H1 (cell line): Measurements from ENCODE around the gene CYGB. TPM values are rescaled to one million over a fixed set of nuclear protein-coding genes. Genes with fewer than 3 reads are reported as not detected.

Experiments used
- CTCF ChIA-PET: fragments of 300-600 bp; sonication (Branson Sonifier 250); formaldehyde crosslinking; loops from one replicate; lab custom pipeline; 2021; ENCODE audit not compliant: partially characterized antibody; lab: Charles Lee
- POLR2A ChIA-PET: fragments of 300-600 bp; sonication (Branson Sonifier 250); formaldehyde crosslinking; loops from one replicate; lab custom pipeline; 2021; ENCODE audit warnings: inconsistent platforms; ENCODE audit not compliant: partially characterized antibody; lab: Charles Lee
- DNase-seq, 2 experiments: peaks; one replicate each; pipeline versions ENCODE4 v3.0.0 to v3.0.0-alpha.2; 2010 to 2022; ENCODE audit warnings: low spot score in 2 of 2, low read depth in 1 of 2, mixed read lengths in 1 of 2
- FAIRE-seq: peaks from 2 replicates; lab custom pipeline; 2011; peaks lifted over from hg19 to GRCh38; lab: Jason Lieb, UNC
- H2AFZ ChIP-seq: 2 replicates; pipeline ENCODE4 v1.8.1; 2012; ENCODE audit warnings: low read length, inconsistent platforms
- H2AK5ac ChIP-seq: 2 replicates; pipeline ENCODE4 v1.6.1; 2013; ENCODE audit warnings: low read depth, low read length
- H2BK120ac ChIP-seq: replicated peaks from 2 replicates; pipeline ENCODE3; 2013; ENCODE audit warnings: low read depth, low read length, inconsistent platforms
- H2BK12ac ChIP-seq: 2 replicates; pipeline ENCODE4 v1.6.1; 2013; ENCODE audit warnings: low read depth, low read length
- H2BK15ac ChIP-seq: 2 replicates; pipeline ENCODE4 v1.6.1; 2013; ENCODE audit warnings: low read length
- H2BK20ac ChIP-seq: 2 replicates; pipeline ENCODE4 v1.6.1; 2013; ENCODE audit warnings: low read length
- H2BK5ac ChIP-seq: 2 replicates; pipeline ENCODE4 v1.6.1; 2013; ENCODE audit warnings: low read depth, low read length
- H3K14ac ChIP-seq: 2 replicates; pipeline ENCODE4 v1.6.1; 2013; ENCODE audit warnings: inconsistent platforms; ENCODE audit not compliant: insufficient read length
- H3K18ac ChIP-seq: 2 replicates; pipeline ENCODE4 v1.6.1; 2013; ENCODE audit warnings: low read length; ENCODE audit errors: extremely low read depth
- H3K23ac ChIP-seq: 2 replicates; pipeline ENCODE4 v1.6.1; 2013; ENCODE audit warnings: inconsistent platforms; ENCODE audit not compliant: insufficient read length
- H3K23me2 ChIP-seq: 2 replicates; pipeline ENCODE4 v1.6.1; 2013; ENCODE audit warnings: low read depth, low read length
- H3K27ac ChIP-seq: 2 replicates; pipeline ENCODE4 v1.6.1; 2011; ENCODE audit warnings: low read depth, low read length, inconsistent platforms
- H3K27me3 ChIP-seq, 4 experiments: replicated peaks in 1 of 4; 1 replicate in 1 of 4; 2 replicates in 3 of 4; pipeline versions ENCODE4 v1.6.1 to v1.8.1; 2011 to 2013; ENCODE audit warnings: low read length in 3 of 4, mild to moderate bottlenecking in 3 of 4, inconsistent platforms in 2 of 4, mixed read lengths in 2 of 4, moderate library complexity in 1 of 4; ENCODE audit not compliant: control insufficient read depth in 3 of 4, insufficient read depth in 3 of 4; ENCODE audit errors: extremely low read depth in 1 of 4
- H3K36me3 ChIP-seq, 4 experiments: 2 replicates each; pipeline versions ENCODE4 v1.6.1 to v1.8.1; 2011 to 2013; ENCODE audit warnings: mild to moderate bottlenecking in 4 of 4, low read length in 3 of 4, moderate library complexity in 2 of 4, control low read depth in 1 of 4, inconsistent platforms in 1 of 4; ENCODE audit not compliant: insufficient read depth in 4 of 4, control insufficient read depth in 2 of 4
- H3K4ac ChIP-seq: replicated peaks from 2 replicates; pipeline ENCODE3; 2013; ENCODE audit warnings: low read length, low read depth, mixed read lengths, inconsistent platforms; ENCODE audit not compliant: insufficient read length
- H3K4me1 ChIP-seq, 4 experiments: replicated peaks in 1 of 4; 1 replicate in 1 of 4; 2 replicates in 3 of 4; pipeline versions ENCODE4 v1.6.1 to v1.8.1; 2011 to 2013; ENCODE audit warnings: low read length in 3 of 4, inconsistent platforms in 2 of 4, mixed read lengths in 1 of 4; ENCODE audit not compliant: insufficient read depth in 4 of 4, control insufficient read depth in 3 of 4
- H3K4me2 ChIP-seq, 2 experiments: 2 replicates each; pipeline versions ENCODE4 v1.6.1 to v1.8.1; 2011 to 2013; ENCODE audit warnings: low read depth in 2 of 2, low read length in 2 of 2, control low read depth in 1 of 2, inconsistent platforms in 1 of 2, mild to moderate bottlenecking in 1 of 2; ENCODE audit not compliant: insufficient read depth in 1 of 2
- H3K4me3 ChIP-seq, 4 experiments: fragments of 200-600, 300-600 bp in 1 of 4; sonication (generic), shearing (Covaris generic), sonication (Bioruptor Twin) in 1 of 4; 2 replicates each; pipeline versions ENCODE4 v1.5.1 to v1.8.1; 2011 to 2016; ENCODE audit warnings: low read length in 4 of 4, low read depth in 3 of 4, control low read depth in 2 of 4, inconsistent platforms in 2 of 4, mild to moderate bottlenecking in 2 of 4, mixed read lengths in 1 of 4, moderate library complexity in 1 of 4; ENCODE audit not compliant: insufficient read depth in 2 of 4; ENCODE audit errors: extremely low read depth in 1 of 4
- H3K56ac ChIP-seq: replicated peaks from 2 replicates; pipeline ENCODE3; 2013; ENCODE audit warnings: low read depth, mild to moderate bottlenecking, mixed read lengths, low read length, inconsistent platforms; ENCODE audit not compliant: insufficient read length
- H3K79me1 ChIP-seq: 2 replicates; pipeline ENCODE4 v1.6.1; 2013; ENCODE audit warnings: low read depth, low read length, control low read depth
- H3K79me2 ChIP-seq, 2 experiments: 2 replicates each; pipeline versions ENCODE4 v1.6.1 to v1.8.1; 2012 to 2013; ENCODE audit warnings: low read length in 2 of 2, mild to moderate bottlenecking in 2 of 2, inconsistent platforms in 1 of 2; ENCODE audit not compliant: insufficient read depth in 2 of 2, control insufficient read depth in 1 of 2
- H3K9ac ChIP-seq, 4 experiments: replicated peaks in 1 of 4; 1 replicate in 1 of 4; 2 replicates in 3 of 4; pipeline versions ENCODE4 v1.6.1 to v1.8.1; 2011 to 2013; ENCODE audit warnings: low read depth in 3 of 4, low read length in 3 of 4, control low read depth in 2 of 4, mild to moderate bottlenecking in 2 of 4, moderate library complexity in 2 of 4, inconsistent platforms in 1 of 4; ENCODE audit errors: extremely low read depth in 1 of 4
- H3K9me3 ChIP-seq, 2 experiments: 2 replicates each; pipeline versions ENCODE4 v1.6.1 to v1.8.1; 2012 to 2013; ENCODE audit warnings: mild to moderate bottlenecking in 2 of 2, moderate library complexity in 2 of 2, control low read depth in 1 of 2, inconsistent platforms in 1 of 2, low read depth in 1 of 2, low read length in 1 of 2, mixed read lengths in 1 of 2; ENCODE audit not compliant: insufficient read depth in 2 of 2
- H4K20me1 ChIP-seq, 2 experiments: replicated peaks in 1 of 2; 2 replicates each; pipeline versions ENCODE3 to v1.8.1; 2011 to 2013; ENCODE audit warnings: inconsistent platforms in 2 of 2, low read length in 2 of 2, mild to moderate bottlenecking in 1 of 2; ENCODE audit not compliant: insufficient read depth in 2 of 2, control insufficient read depth in 1 of 2
- H4K5ac ChIP-seq: 2 replicates; pipeline ENCODE4 v1.6.1; 2013; ENCODE audit warnings: low read length, low read depth, mixed read lengths, inconsistent platforms; ENCODE audit not compliant: insufficient read length
- H4K8ac ChIP-seq: 2 replicates; pipeline ENCODE4 v1.8.0; 2013; ENCODE audit warnings: mild to moderate bottlenecking, moderate library complexity, low read length, inconsistent platforms; ENCODE audit not compliant: insufficient read depth; ENCODE audit errors: extremely low read depth
- H4K91ac ChIP-seq: replicated peaks from 2 replicates; pipeline ENCODE3; 2013; ENCODE audit warnings: low read length, mixed read lengths, inconsistent platforms; ENCODE audit not compliant: insufficient read length
- CEBPB ChIP-seq: IDR thresholded peaks from 2 replicates; pipeline ENCODE4 v1.6.1; 2012; ENCODE audit warnings: low read depth, low read length
- CHD2 ChIP-seq: IDR thresholded peaks from 2 replicates; pipeline ENCODE4 v1.6.1; 2012; ENCODE audit warnings: low read length, improper control_type of control experiment
- TEAD4 ChIP-seq: IDR thresholded peaks from 2 replicates; pipeline ENCODE4 v1.6.1; 2012; ENCODE audit warnings: low read depth, low read length, inconsistent platforms, mixed read lengths
- WGBS, 2 experiments: shearing (Covaris generic) in 1 of 2; methylation state at CpG; one replicate each; pipeline versions ENCODE4 v1.1.6 to v1.1.7; 2013 to 2015; ENCODE audit warnings: low lambda C conversion rate in 2 of 2, mixed read lengths in 2 of 2, inconsistent platforms in 1 of 2, low coverage in 1 of 2, missing lambda C conversion rate in 1 of 2; ENCODE audit not compliant: insufficient replicate concordance in 2 of 2, insufficient coverage in 1 of 2, insufficient read length in 1 of 2; ENCODE audit errors: extremely low coverage in 1 of 2, missing lambda C conversion rate in 1 of 2; 5-methylcytosine and 5-hydroxymethylcytosine counted together
- polyA plus RNA-seq, 7 experiments: library from polyadenylated mRNA; depleted of rRNA in 3 of 7; stranded (reverse) in 5 of 7; unstranded in 2 of 7; fragments of >200 nt in 5 of 7; fragments of 200-250 nt in 2 of 7; gene quantifications; 1 replicate in 5 of 7; 2 replicates in 1 of 7; 4 replicates in 1 of 7; pipeline versions ENCODE4 v1.2.1 to v1.2.3, GENCODE V29; 2011 to 2013; ENCODE audit warnings: missing spikeins in 2 of 7, mixed read lengths in 2 of 7
- total RNA-seq: library from RNA; stranded (reverse); fragmentation: NEBNext Ultra II Directional; extraction: Animal tissue kit (Norgen Biotek cat#: 25700); gene quantifications from 2 replicates; pipeline ENCODE4 v1.2.1, GENCODE V29; 2021

Gene CYGB
- total and polyA plus RNA-seq, 2 of the 8 experiments (the other 6 are each of a cell fraction or from before 2014, with no cell fraction given), result 2.7 to 3.7 TPM

- Histone ChIP-seq H3K79me2 (peaks cover 23 to 43% of the 10 kb centered on the region in 2 experiments), H2BK120ac (no peak overlapping the region), H4K5ac (no peak overlapping the region), H4K91ac (no peak overlapping the region), H3K23ac (no peak overlapping the region), H3K56ac (peak overlapping the region; percentile 65), H3K14ac (no peak overlapping the region), H2BK15ac (no peak overlapping the region), H3K79me1 (peaks cover 8% of the 10 kb centered on the region), H3K9me3 (no peaks in the 10 kb centered on the region), H3K4me3 (peak overlapping the region; percentile 89 to 100 (median 97)), H3K4me2 (peak overlapping the region; percentile 75 to 76), H4K20me1 (peaks cover 12 to 15% of the 10 kb centered on the region in 2 experiments), H3K27me3 (no peaks in the 10 kb centered on the region), H3K4ac (no peak overlapping the region), H2BK20ac (no peak overlapping the region), H2BK5ac (0 out of 2 replicates have a peak overlapping the region, but pooled peaks have one; percentile 41), H3K18ac (no peak overlapping the region), H4K8ac (no peak overlapping the region), H2BK12ac (peak overlapping the region; percentile 68; the same call in 1 of the 2 replicates), H2AFZ (peak overlapping the region; percentile 83), H3K23me2 (peaks cover 2% of the 10 kb centered on the region; the same call in 1 of the 2 replicates), H3K4me1 (peaks cover 2 to 10% (median 5%) of the 10 kb centered on the region in 4 experiments; a peak in 6 of 7 replicates), H3K9ac (peak overlapping the region in 2 of 4 experiments; percentile 100; a peak in 3 of 7 replicates), H2AK5ac (no peak overlapping the region; the same call in 1 of the 2 replicates), H3K36me3 (peaks cover 10 to 31% (median 22%) of the 10 kb centered on the region in 4 experiments), H3K27ac (0 out of 2 replicates have a peak overlapping the region, but pooled peaks have one; percentile 2)
- FAIRE-seq (no peak), DNase-seq (no peak)
- 36% methylated on average over 30 of the region's 30 CpGs; no CpG with 5 or more reads in 1 of the 2 experiments for WGBS, 2 experiments
- ChIA-PET POLR2A (interaction anchor here (0.6 to 8.0 kb wide), 33 partner anchors 8 to 798 kb away, joined by 3 to 133 read pairs (median 4); partner anchors contain the start of genes AANAT, CYGB, JMJD6 and METTL23), CTCF (interaction anchor here (0.7 to 5.3 kb wide), 39 partner anchors 8 to 462 kb away, joined by 3 to 71 read pairs (median 4); partner anchors contain the start of genes AANAT, PRCD and UBE2O)
- TF ChIP-seq CHD2 (no peak), TEAD4 (0 out of 2 replicates have a peak, but pooled peaks have one; percentile 7), CEBPB (0 out of 2 replicates have a peak, but pooled peaks have one; percentile 15)
Observed at GRCh38 chr17:76556765-76557367, 19.4 kb upstream of the CYGB start.
